Glutamatergic neuron (in vitro differentiated cells): ENCODE data around the gene HDAC4. TPM values are rescaled to one million over a fixed set of nuclear protein-coding genes. Genes with fewer than 3 reads are reported as not detected.

Experiments
- DNase-seq: peaks from one replicate; pipeline ENCODE4 v3.0.0; 2022
- H3K27ac Mint-ChIP-seq: one replicate; pipeline ENCODE4 v1.8.0; 2020; ENCODE audit warnings: mild to moderate bottlenecking, mixed read lengths, inconsistent platforms; ENCODE audit not compliant: unreplicated experiment
- H3K27me3 Mint-ChIP-seq: one replicate; pipeline ENCODE4 v1.8.0; 2020; ENCODE audit warnings: mild to moderate bottlenecking, moderate library complexity, mixed read lengths, inconsistent platforms; ENCODE audit not compliant: unreplicated experiment
- H3K36me3 Mint-ChIP-seq: one replicate; pipeline ENCODE4 v1.8.0; 2020; ENCODE audit warnings: mild to moderate bottlenecking, mixed read lengths, inconsistent platforms; ENCODE audit not compliant: unreplicated experiment
- H3K4me1 Mint-ChIP-seq: one replicate; pipeline ENCODE4 v1.8.0; 2020; ENCODE audit warnings: mild to moderate bottlenecking, low read depth, mixed read lengths, inconsistent platforms; ENCODE audit not compliant: unreplicated experiment
- H3K4me3 Mint-ChIP-seq: one replicate; pipeline ENCODE4 v1.8.0; 2020; ENCODE audit warnings: mild to moderate bottlenecking, mixed read lengths, inconsistent platforms; ENCODE audit not compliant: unreplicated experiment
- H3K9me3 Mint-ChIP-seq: one replicate; pipeline ENCODE4 v1.8.0; 2020; ENCODE audit warnings: mild to moderate bottlenecking, moderate library complexity, mixed read lengths, inconsistent platforms; ENCODE audit not compliant: unreplicated experiment
- total RNA-seq: library from RNA; stranded (reverse); fragmentation: NEBNext Ultra II Directional; extraction: Animal tissue kit (Norgen Biotek cat#: 25700); gene quantifications from one replicate; pipeline ENCODE4 v1.2.1, GENCODE V29; 2021; ENCODE audit not compliant: unreplicated experiment
- TF ChIP-seq, protein P1 (sequence below): fragments of 200-600 bp; sonication (generic); IDR thresholded peaks from one replicate; pipeline ENCODE4 v1.5.0; 2021; ENCODE audit not compliant: partially characterized antibody, unreplicated experiment

Gene HDAC4
- total RNA-seq, 1 donor from 2014 or later, result 90.6 TPM

DNA sequence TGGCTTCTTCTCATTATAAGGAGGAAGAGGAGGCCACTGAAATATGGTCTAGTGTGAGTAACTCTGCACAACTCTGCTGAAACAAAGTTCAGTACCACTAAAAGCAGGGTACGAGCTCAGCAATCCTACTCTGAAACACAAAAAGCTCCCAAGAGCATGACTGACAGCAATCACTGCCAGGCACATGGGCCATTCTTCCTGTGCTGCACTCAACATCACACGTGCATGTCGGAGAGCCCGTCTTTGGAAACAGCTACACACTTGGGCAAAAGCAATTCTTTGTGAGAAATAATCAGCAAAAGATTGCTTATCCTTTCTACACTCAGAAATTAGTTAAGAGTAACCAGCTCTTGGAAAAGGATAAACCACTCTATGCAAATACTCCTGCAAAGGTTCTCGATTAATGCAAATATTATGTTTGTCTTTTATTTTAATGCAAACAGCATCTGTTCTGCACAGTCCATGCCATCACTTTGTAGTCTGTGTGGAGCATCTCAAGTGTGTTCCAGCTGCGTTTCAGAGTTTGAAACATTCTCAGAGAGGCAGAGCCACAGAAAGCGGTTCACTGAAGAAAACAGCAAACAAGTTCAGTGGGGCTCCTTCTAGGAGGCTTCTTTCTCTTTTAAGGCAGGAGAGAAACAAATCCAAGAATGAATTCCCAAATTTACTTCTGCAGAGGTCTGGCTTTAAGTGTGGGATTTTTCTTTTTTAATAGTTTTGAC is 145.0 kb downstream of the HDAC4 start:
- Mint-ChIP-seq H3K4me3 (no peak overlapping the region), H3K27ac (peak overlapping the region; percentile 62), H3K36me3 (no peaks in the 10 kb centered on the region), H3K9me3 (peaks cover 2% of the 10 kb centered on the region), H3K27me3 (no peaks in the 10 kb centered on the region), H3K4me1 (peaks cover 55% of the 10 kb centered on the region)
- DNase-seq, result no peak
- TF ChIP-seq, protein P1, sequence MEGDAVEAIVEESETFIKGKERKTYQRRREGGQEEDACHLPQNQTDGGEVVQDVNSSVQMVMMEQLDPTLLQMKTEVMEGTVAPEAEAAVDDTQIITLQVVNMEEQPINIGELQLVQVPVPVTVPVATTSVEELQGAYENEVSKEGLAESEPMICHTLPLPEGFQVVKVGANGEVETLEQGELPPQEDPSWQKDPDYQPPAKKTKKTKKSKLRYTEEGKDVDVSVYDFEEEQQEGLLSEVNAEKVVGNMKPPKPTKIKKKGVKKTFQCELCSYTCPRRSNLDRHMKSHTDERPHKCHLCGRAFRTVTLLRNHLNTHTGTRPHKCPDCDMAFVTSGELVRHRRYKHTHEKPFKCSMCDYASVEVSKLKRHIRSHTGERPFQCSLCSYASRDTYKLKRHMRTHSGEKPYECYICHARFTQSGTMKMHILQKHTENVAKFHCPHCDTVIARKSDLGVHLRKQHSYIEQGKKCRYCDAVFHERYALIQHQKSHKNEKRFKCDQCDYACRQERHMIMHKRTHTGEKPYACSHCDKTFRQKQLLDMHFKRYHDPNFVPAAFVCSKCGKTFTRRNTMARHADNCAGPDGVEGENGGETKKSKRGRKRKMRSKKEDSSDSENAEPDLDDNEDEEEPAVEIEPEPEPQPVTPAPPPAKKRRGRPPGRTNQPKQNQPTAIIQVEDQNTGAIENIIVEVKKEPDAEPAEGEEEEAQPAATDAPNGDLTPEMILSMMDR, result no peak

- TF ChIP-seq, protein P1, result no peak
- no peaks in the 10 kb centered on the region for H3K36me3 Mint-ChIP-seq
- H3K27me3 Mint-ChIP-seq, result no peaks in the 10 kb centered on the region
- DNase-seq, result no peak
- H3K27ac Mint-ChIP-seq, result peak overlapping the region; percentile 62
- H3K4me3 Mint-ChIP-seq, result no peak overlapping the region
- peaks cover 53% of the 10 kb centered on the region for H3K4me1 Mint-ChIP-seq
- peaks cover 2% of the 10 kb centered on the region for H3K9me3 Mint-ChIP-seq
Measured at GRCh38 chr2:239255218-239255617, 145.6 kb downstream of the HDAC4 start.

DNA sequence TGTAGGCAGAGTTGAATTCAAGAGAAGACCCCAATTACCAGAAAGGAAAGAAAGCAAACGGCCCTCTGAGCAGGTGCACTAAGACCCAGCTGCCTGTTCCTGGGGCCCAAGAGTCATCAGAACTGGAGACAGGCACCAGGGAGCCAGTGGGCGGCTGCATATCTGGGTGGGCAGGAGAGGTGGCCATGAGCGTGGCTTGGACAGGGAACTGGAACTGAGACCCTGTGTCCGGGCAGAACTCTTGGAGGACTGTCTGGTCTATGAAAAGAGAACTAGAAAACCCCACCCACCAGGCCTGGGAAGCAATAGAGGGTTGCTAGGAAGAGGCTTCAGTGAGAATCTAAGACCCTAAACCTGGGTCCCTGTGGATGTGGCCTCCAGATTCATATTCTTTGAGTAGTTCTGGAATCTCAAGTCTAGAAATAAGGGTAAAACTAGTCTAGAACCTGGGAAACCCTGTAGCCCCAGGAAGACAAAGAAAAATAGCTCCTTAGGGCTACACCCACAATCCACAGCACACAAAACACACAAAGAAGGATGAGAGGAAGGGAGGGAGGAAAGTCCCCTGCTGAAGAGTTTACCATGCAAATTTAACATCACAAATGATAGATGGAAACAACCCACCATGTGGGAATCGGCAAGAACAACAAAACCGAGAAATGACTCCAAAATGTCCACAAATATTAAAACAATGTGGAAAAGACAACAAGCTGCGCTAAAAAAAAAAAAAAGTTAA is 147.0 kb downstream of the HDAC4 start:
- Mint-ChIP-seq H3K9me3 (peaks cover 6% of the 10 kb centered on the region), H3K27ac (no peak overlapping the region), H3K27me3 (peaks cover 3% of the 10 kb centered on the region), H3K4me1 (peaks cover 58% of the 10 kb centered on the region), H3K36me3 (no peaks in the 10 kb centered on the region), H3K4me3 (no peak overlapping the region)
- DNase-seq, result no peak
- TF ChIP-seq, protein P1, result no peak

GRCh38 chr2:239253264-239253663 is 147.6 kb downstream of the HDAC4 start:
- Mint-ChIP-seq H3K36me3 (no peaks in the 10 kb centered on the region), H3K4me1 (peaks cover 57% of the 10 kb centered on the region), H3K27ac (peak overlapping the region; percentile 14), H3K4me3 (no peak overlapping the region), H3K9me3 (peaks cover 8% of the 10 kb centered on the region), H3K27me3 (peaks cover 3% of the 10 kb centered on the region)
- no peak for DNase-seq
- TF ChIP-seq, protein P1, result no peak

GRCh38 chr2:239252801-239253200 is 148.0 kb downstream of the HDAC4 start:
- H3K4me3 Mint-ChIP-seq, result no peak overlapping the region
- H3K36me3 Mint-ChIP-seq, result no peaks in the 10 kb centered on the region
- H3K4me1 Mint-ChIP-seq, result peaks cover 53% of the 10 kb centered on the region
- H3K27ac Mint-ChIP-seq, result peak overlapping the region; percentile 14
- H3K27me3 Mint-ChIP-seq, result peaks cover 3% of the 10 kb centered on the region
- TF ChIP-seq, protein P1, result no peak
- DNase-seq, result no peak
- H3K9me3 Mint-ChIP-seq, result peaks cover 8% of the 10 kb centered on the region
